GM23338 (cell line): ENCODE measurements around the gene MRPS7. TPM values are rescaled to one million over a fixed set of nuclear protein-coding genes. Genes with fewer than 3 reads are reported as not detected.

Experiments
- ATAC-seq: fragments of 200-7000 bp; cut with Tn5 transposase; 3 replicates; pipeline ENCODE4 v1.9.1; 2020
- DNase-seq: peaks from one replicate; pipeline ENCODE4 v3.0.0-alpha.2; 2015; ENCODE audit warnings: low spot score
- H2AFZ ChIP-seq: fragments of 200-600 bp; sonication (generic); 2 replicates; pipeline ENCODE4 v1.8.0; 2016; ENCODE audit warnings: antibody characterized with exemption, mild to moderate bottlenecking, moderate library complexity
- H3F3A ChIP-seq: fragments of 200-600 bp; sonication (generic); replicated peaks from 2 replicates; pipeline ENCODE4 v1.8.0; 2017; ENCODE audit warnings: antibody characterized with exemption, mixed run types, low read depth
- H3K27ac ChIP-seq: fragments of 200-600 bp; sonication (generic); 2 replicates; pipeline ENCODE4 v1.6.1; 2016; ENCODE audit warnings: low read depth
- H3K27me3 ChIP-seq: fragments of 200-600 bp; sonication (generic); 2 replicates; pipeline ENCODE4 v1.8.0; 2016; ENCODE audit warnings: mild to moderate bottlenecking, mixed run types, moderate library complexity; ENCODE audit not compliant: insufficient read depth
- H3K36me3 ChIP-seq: fragments of 200-600 bp; sonication (generic); 2 replicates; pipeline ENCODE4 v1.8.0; 2016; ENCODE audit warnings: mild to moderate bottlenecking; ENCODE audit not compliant: insufficient read depth
- H3K4me1 ChIP-seq: fragments of 200-600 bp; sonication (generic); 2 replicates; pipeline ENCODE4 v1.8.0; 2016; ENCODE audit warnings: mild to moderate bottlenecking, moderate library complexity; ENCODE audit not compliant: insufficient read depth
- H3K4me2 ChIP-seq: fragments of 200-600 bp; sonication (generic); 2 replicates; pipeline ENCODE4 v1.7.1; 2017; ENCODE audit warnings: mixed run types
- H3K4me3 ChIP-seq: fragments of 200-600 bp; sonication (generic); 2 replicates; pipeline ENCODE4 v1.6.1; 2016; ENCODE audit warnings: mixed run types
- H3K79me2 ChIP-seq: fragments of 200-600 bp; sonication (generic); replicated peaks from 2 replicates; pipeline ENCODE4 v1.8.0; 2017; ENCODE audit warnings: mild to moderate bottlenecking; ENCODE audit not compliant: insufficient read depth
- H3K9me2 ChIP-seq: fragments of 200-600 bp; sonication (generic); 2 replicates; pipeline ENCODE4 v1.8.0; 2017; ENCODE audit not compliant: insufficient read depth
- H4K20me1 ChIP-seq: fragments of 200-600 bp; sonication (generic); replicated peaks from 2 replicates; pipeline ENCODE4 v1.8.0; 2017; ENCODE audit warnings: mild to moderate bottlenecking; ENCODE audit not compliant: insufficient read depth
- H3K27ac Mint-ChIP-seq: 2 replicates; pipeline ENCODE4 v1.8.0; 2020; ENCODE audit warnings: inconsistent platforms, mild to moderate bottlenecking, moderate library complexity, mixed read lengths
- H3K27me3 Mint-ChIP-seq: 3 replicates; pipeline ENCODE4 v1.8.0; 2022; ENCODE audit warnings: low read depth, mild to moderate bottlenecking, moderate library complexity, mixed read lengths, inconsistent platforms; ENCODE audit not compliant: insufficient read depth, poor library complexity
- H3K36me3 Mint-ChIP-seq: 3 replicates; pipeline ENCODE4 v1.8.0; 2021; ENCODE audit warnings: low read depth, mild to moderate bottlenecking, inconsistent platforms, moderate library complexity, mixed read lengths
- H3K4me1 Mint-ChIP-seq: 3 replicates; pipeline ENCODE4 v1.8.0; 2020; ENCODE audit warnings: mild to moderate bottlenecking, inconsistent platforms, mixed read lengths
- H3K4me3 Mint-ChIP-seq: 3 replicates; pipeline ENCODE4 v1.8.0; 2021; ENCODE audit warnings: moderate library complexity, mild to moderate bottlenecking, inconsistent platforms, mixed read lengths
- H3K9me3 Mint-ChIP-seq: 3 replicates; pipeline ENCODE4 v1.8.0; 2020; ENCODE audit warnings: moderate library complexity, mild to moderate bottlenecking, inconsistent platforms, mixed read lengths
- CREB1 ChIP-seq: fragments of 250-450 bp; sonication (Bioruptor Pico); IDR thresholded peaks from 2 replicates; pipeline ENCODE4 v1.5.0; 2020; ENCODE audit warnings: low read depth, mild to moderate bottlenecking, moderate library complexity
- EZH2 ChIP-seq: fragments of 200-600 bp; sonication (generic); IDR thresholded peaks from one replicate; pipeline ENCODE4 v1.8.0; 2017; ENCODE audit warnings: antibody characterized with exemption, mild to moderate bottlenecking, low read depth; ENCODE audit not compliant: unreplicated experiment
- EZH2phosphoT487 ChIP-seq: fragments of 200-600 bp; sonication (generic); IDR thresholded peaks from one replicate; pipeline ENCODE4 v1.8.1; 2018; ENCODE audit warnings: antibody characterized with exemption; ENCODE audit not compliant: unreplicated experiment
- JUNB ChIP-seq: IDR thresholded peaks from one replicate; pipeline ENCODE4 v1.6.1; 2016; ENCODE audit warnings: antibody characterized with exemption; ENCODE audit not compliant: unreplicated experiment
- NANOG ChIP-seq: IDR thresholded peaks from 2 replicates; pipeline ENCODE4 v1.6.1; 2016; ENCODE audit warnings: antibody characterized with exemption, borderline replicate concordance
- POLR2AphosphoS5 ChIP-seq: IDR thresholded peaks from 2 replicates; pipeline ENCODE4 v1.6.1; 2016; ENCODE audit warnings: antibody characterized with exemption, low read depth
- STAT1 ChIP-seq: IDR thresholded peaks from one replicate; pipeline ENCODE4 v1.6.1; 2016; ENCODE audit warnings: antibody characterized with exemption; ENCODE audit not compliant: unreplicated experiment
- ZNF114 ChIP-seq: fragments of 250-450 bp; sonication (Bioruptor Pico); IDR thresholded peaks from 2 replicates; pipeline ENCODE4 v1.5.0; 2020; ENCODE audit warnings: mild to moderate bottlenecking, moderate library complexity
- ZNF331 ChIP-seq: fragments of 250-450 bp; sonication (Bioruptor Pico); IDR thresholded peaks from 2 replicates; pipeline ENCODE4 v1.5.0; 2020; ENCODE audit warnings: low read depth, mild to moderate bottlenecking, moderate library complexity
- polyA plus RNA-seq: library from polyadenylated mRNA; unstranded; fragments of >200 nt; fragmentation: Nextera tagmentation; extraction: Ambion mirVana; gene quantifications from 2 replicates; pipeline ENCODE4 v1.2.1, GENCODE V29; 2016
- total RNA-seq: library from RNA; depleted of rRNA; stranded (reverse); fragments of >200 nt; shearing (Covaris generic); gene quantifications from 2 replicates; pipeline ENCODE4 v1.2.3, GENCODE V29; 2014
- TF ChIP-seq, protein P1 (sequence below): fragments of 250-450 bp; sonication (Bioruptor Pico); IDR thresholded peaks from 2 replicates; pipeline ENCODE4 v1.5.0; 2020; ENCODE audit warnings: mild to moderate bottlenecking, moderate library complexity
- TF ChIP-seq, protein P2 (sequence below), 2 experiments: fragments of 200-600 bp in 1 of 2; sonication (generic) in 1 of 2; conservative IDR thresholded peaks; 2 replicates each; pipeline versions ENCODE4 v1.5.1 to v1.6.1; 2016 to 2017; ENCODE audit warnings: antibody characterized with exemption in 2 of 2, low read depth in 2 of 2, mild to moderate bottlenecking in 2 of 2, moderate library complexity in 1 of 2
- TF ChIP-seq, protein P3 (sequence below): IDR thresholded peaks from 2 replicates; pipeline ENCODE4 v1.6.1; 2016; ENCODE audit warnings: antibody characterized with exemption
- TF ChIP-seq, protein P4 (sequence below): IDR thresholded peaks from one replicate; pipeline ENCODE4 v1.6.1; 2018; ENCODE audit warnings: antibody characterized with exemption; ENCODE audit not compliant: unreplicated experiment

The MRPS7 gene
- total and polyA plus RNA-seq, 2 experiments from 2014 or later = 60.6 to 114 TPM

DNA sequence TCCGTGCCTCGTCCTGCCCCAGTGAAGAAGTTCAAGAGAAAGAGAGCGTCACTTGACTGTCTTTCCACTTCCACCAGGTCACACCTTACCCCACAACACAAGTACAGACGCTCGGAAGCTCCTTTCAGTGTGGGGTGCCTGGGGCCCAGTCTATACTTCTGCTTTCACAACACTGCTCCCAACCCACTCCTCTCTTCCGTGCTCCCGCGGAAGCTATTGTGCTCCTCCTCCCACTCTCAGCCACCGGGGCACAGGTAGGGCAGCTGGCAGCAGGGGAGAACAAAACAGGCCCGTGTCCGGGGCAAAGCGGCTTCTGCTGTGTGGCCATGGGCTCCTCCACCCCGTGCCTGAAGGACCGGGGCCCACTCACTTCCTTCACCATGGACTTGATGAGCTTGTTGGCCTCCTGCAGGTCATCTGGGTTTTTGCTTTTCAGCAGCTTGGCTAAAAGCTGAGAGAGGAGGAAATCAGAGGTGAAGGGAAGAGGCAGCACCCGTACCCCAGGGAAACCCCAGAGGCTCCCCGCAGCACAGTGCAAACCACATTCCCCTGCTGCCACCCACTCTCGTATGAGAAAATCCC, 19.1 kb upstream of the MRPS7 start:
- H3K9me2 ChIP-seq = no peaks in the 10 kb centered on the region
- no peak overlapping the region for H3K4me2 ChIP-seq
- H3K4me1 ChIP-seq = no peaks in the 10 kb centered on the region
- Mint-ChIP-seq H3K27me3 (peaks cover 17% of the 10 kb centered on the region), H3K4me3 (no peak overlapping the region), H3K36me3 (peaks cover 68% of the 10 kb centered on the region), H3K27ac (no peak overlapping the region), H3K9me3 (no peaks in the 10 kb centered on the region), H3K4me1 (peaks cover 10% of the 10 kb centered on the region; the same call in 2 of the 3 replicates)
- H3K36me3 ChIP-seq = peaks cover 11% of the 10 kb centered on the region; the same call in 1 of the 2 replicates
- ATAC-seq (no peak), DNase-seq (no peak)
- no peak overlapping the region for H3K4me3 ChIP-seq
- H4K20me1 ChIP-seq = peaks cover 4% of the 10 kb centered on the region; the same call in 1 of the 2 replicates
- no peak overlapping the region for H3K27ac ChIP-seq
- peaks cover 26% of the 10 kb centered on the region for H3F3A ChIP-seq
- TF ChIP-seq, protein P1, sequence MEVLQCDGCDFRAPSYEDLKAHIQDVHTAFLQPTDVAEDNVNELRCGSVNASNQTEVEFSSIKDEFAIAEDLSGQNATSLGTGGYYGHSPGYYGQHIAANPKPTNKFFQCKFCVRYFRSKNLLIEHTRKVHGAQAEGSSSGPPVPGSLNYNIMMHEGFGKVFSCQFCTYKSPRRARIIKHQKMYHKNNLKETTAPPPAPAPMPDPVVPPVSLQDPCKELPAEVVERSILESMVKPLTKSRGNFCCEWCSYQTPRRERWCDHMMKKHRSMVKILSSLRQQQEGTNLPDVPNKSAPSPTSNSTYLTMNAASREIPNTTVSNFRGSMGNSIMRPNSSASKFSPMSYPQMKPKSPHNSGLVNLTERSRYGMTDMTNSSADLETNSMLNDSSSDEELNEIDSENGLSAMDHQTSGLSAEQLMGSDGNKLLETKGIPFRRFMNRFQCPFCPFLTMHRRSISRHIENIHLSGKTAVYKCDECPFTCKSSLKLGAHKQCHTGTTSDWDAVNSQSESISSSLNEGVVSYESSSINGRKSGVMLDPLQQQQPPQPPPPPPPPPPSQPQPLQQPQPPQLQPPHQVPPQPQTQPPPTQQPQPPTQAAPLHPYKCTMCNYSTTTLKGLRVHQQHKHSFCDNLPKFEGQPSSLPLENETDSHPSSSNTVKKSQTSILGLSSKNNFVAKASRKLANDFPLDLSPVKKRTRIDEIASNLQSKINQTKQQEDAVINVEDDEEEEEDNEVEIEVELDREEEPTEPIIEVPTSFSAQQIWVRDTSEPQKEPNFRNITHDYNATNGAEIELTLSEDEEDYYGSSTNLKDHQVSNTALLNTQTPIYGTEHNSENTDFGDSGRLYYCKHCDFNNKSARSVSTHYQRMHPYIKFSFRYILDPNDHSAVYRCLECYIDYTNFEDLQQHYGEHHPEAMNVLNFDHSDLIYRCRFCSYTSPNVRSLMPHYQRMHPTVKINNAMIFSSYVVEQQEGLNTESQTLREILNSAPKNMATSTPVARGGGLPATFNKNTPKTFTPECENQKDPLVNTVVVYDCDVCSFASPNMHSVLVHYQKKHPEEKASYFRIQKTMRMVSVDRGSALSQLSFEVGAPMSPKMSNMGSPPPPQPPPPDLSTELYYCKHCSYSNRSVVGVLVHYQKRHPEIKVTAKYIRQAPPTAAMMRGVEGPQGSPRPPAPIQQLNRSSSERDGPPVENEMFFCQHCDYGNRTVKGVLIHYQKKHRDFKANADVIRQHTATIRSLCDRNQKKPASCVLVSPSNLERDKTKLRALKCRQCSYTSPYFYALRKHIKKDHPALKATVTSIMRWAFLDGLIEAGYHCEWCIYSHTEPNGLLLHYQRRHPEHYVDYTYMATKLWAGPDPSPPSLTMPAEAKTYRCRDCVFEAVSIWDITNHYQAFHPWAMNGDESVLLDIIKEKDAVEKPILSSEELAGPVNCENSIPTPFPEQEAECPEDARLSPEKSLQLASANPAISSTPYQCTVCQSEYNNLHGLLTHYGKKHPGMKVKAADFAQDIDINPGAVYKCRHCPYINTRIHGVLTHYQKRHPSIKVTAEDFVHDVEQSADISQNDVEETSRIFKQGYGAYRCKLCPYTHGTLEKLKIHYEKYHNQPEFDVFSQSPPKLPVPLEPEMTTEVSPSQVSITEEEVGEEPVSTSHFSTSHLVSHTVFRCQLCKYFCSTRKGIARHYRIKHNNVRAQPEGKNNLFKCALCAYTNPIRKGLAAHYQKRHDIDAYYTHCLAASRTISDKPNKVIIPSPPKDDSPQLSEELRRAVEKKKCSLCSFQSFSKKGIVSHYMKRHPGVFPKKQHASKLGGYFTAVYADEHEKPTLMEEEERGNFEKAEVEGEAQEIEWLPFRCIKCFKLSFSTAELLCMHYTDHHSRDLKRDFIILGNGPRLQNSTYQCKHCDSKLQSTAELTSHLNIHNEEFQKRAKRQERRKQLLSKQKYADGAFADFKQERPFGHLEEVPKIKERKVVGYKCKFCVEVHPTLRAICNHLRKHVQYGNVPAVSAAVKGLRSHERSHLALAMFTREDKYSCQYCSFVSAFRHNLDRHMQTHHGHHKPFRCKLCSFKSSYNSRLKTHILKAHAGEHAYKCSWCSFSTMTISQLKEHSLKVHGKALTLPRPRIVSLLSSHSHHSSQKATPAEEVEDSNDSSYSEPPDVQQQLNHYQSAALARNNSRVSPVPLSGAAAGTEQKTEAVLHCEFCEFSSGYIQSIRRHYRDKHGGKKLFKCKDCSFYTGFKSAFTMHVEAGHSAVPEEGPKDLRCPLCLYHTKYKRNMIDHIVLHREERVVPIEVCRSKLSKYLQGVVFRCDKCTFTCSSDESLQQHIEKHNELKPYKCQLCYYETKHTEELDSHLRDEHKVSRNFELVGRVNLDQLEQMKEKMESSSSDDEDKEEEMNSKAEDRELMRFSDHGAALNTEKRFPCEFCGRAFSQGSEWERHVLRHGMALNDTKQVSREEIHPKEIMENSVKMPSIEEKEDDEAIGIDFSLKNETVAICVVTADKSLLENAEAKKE (CRISPR knock-in tag) = no peak
- TF ChIP-seq, protein P2, sequence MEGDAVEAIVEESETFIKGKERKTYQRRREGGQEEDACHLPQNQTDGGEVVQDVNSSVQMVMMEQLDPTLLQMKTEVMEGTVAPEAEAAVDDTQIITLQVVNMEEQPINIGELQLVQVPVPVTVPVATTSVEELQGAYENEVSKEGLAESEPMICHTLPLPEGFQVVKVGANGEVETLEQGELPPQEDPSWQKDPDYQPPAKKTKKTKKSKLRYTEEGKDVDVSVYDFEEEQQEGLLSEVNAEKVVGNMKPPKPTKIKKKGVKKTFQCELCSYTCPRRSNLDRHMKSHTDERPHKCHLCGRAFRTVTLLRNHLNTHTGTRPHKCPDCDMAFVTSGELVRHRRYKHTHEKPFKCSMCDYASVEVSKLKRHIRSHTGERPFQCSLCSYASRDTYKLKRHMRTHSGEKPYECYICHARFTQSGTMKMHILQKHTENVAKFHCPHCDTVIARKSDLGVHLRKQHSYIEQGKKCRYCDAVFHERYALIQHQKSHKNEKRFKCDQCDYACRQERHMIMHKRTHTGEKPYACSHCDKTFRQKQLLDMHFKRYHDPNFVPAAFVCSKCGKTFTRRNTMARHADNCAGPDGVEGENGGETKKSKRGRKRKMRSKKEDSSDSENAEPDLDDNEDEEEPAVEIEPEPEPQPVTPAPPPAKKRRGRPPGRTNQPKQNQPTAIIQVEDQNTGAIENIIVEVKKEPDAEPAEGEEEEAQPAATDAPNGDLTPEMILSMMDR (conservative IDR thresholded peaks at IDR 0.05; ENCODE audit: low read depth in 2 of 2) = no peak
- TF ChIP-seq EZH2 (no peak), ZNF114 (CRISPR knock-in tag) (no peak), STAT1 (no peak), EZH2phosphoT487 (no peak), ZNF331 (CRISPR knock-in tag) (no peak), POLR2AphosphoS5 (no peak), JUNB (no peak), NANOG (no peak), CREB1 (CRISPR knock-in tag) (no peak)
- TF ChIP-seq, protein P3, sequence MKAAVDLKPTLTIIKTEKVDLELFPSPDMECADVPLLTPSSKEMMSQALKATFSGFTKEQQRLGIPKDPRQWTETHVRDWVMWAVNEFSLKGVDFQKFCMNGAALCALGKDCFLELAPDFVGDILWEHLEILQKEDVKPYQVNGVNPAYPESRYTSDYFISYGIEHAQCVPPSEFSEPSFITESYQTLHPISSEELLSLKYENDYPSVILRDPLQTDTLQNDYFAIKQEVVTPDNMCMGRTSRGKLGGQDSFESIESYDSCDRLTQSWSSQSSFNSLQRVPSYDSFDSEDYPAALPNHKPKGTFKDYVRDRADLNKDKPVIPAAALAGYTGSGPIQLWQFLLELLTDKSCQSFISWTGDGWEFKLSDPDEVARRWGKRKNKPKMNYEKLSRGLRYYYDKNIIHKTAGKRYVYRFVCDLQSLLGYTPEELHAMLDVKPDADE = no peak
- TF ChIP-seq, protein P4, sequence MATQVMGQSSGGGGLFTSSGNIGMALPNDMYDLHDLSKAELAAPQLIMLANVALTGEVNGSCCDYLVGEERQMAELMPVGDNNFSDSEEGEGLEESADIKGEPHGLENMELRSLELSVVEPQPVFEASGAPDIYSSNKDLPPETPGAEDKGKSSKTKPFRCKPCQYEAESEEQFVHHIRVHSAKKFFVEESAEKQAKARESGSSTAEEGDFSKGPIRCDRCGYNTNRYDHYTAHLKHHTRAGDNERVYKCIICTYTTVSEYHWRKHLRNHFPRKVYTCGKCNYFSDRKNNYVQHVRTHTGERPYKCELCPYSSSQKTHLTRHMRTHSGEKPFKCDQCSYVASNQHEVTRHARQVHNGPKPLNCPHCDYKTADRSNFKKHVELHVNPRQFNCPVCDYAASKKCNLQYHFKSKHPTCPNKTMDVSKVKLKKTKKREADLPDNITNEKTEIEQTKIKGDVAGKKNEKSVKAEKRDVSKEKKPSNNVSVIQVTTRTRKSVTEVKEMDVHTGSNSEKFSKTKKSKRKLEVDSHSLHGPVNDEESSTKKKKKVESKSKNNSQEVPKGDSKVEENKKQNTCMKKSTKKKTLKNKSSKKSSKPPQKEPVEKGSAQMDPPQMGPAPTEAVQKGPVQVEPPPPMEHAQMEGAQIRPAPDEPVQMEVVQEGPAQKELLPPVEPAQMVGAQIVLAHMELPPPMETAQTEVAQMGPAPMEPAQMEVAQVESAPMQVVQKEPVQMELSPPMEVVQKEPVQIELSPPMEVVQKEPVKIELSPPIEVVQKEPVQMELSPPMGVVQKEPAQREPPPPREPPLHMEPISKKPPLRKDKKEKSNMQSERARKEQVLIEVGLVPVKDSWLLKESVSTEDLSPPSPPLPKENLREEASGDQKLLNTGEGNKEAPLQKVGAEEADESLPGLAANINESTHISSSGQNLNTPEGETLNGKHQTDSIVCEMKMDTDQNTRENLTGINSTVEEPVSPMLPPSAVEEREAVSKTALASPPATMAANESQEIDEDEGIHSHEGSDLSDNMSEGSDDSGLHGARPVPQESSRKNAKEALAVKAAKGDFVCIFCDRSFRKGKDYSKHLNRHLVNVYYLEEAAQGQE = no peak
- H3K27me3 ChIP-seq = no peaks in the 10 kb centered on the region
- H3K79me2 ChIP-seq = peaks cover 6% of the 10 kb centered on the region; the same call in 1 of the 2 replicates
- H2AFZ ChIP-seq = no peak overlapping the region
